HepG2 (cell line): ENCODE data around the gene MLYCD. TPM values are rescaled to one million over a fixed set of nuclear protein-coding genes. Genes with fewer than 3 reads are reported as not detected.

Experiments used
- CHD4 ChIP-seq: fragments of 200-600 bp; sonication (generic); IDR thresholded peaks from 2 replicates; pipeline ENCODE4 v1.7.0; 2017; ENCODE audit warnings: mild to moderate bottlenecking, low read length, borderline replicate concordance
- EED ChIP-seq: sonication (generic); formaldehyde crosslinking; IDR thresholded peaks from 2 replicates; pipeline ENCODE4 v1.5.0; 2020; ENCODE audit warnings: mild to moderate bottlenecking, missing genetic modification reagents
- EHMT2 ChIP-seq: fragments of 200-600 bp; sonication (generic); IDR thresholded peaks from 2 replicates; pipeline ENCODE4 v1.7.0; 2017; ENCODE audit warnings: antibody characterized with exemption, low read depth, low read length, borderline replicate concordance
- FOXJ3 ChIP-seq: sonication (generic); formaldehyde crosslinking; IDR thresholded peaks from 2 replicates; pipeline ENCODE4 v1.4.0; 2020; ENCODE audit warnings: missing genetic modification reagents, mild to moderate bottlenecking, borderline replicate concordance
- HMGA1 ChIP-seq: sonication (generic); formaldehyde crosslinking; conservative IDR thresholded peaks from 2 replicates; pipeline ENCODE4 v1.4.0; 2020; ENCODE audit warnings: missing genetic modification reagents
- MLLT10 ChIP-seq: sonication (generic); formaldehyde crosslinking; IDR thresholded peaks from 2 replicates; pipeline ENCODE4 v1.4.0; 2020; ENCODE audit warnings: missing genetic modification reagents
- NFKBIZ ChIP-seq: IDR thresholded peaks from 2 replicates; pipeline ENCODE4 v1.6.1; 2018; ENCODE audit warnings: missing genetic modification reagents, missing compliant biosample characterization
- NR2C2 ChIP-seq: sonication (generic); formaldehyde crosslinking; IDR thresholded peaks from 2 replicates; pipeline ENCODE4 v1.4.0; 2020; ENCODE audit warnings: missing genetic modification reagents, mild to moderate bottlenecking, moderate library complexity, borderline replicate concordance
- RAD51 ChIP-seq: fragments of 450-650 bp; IDR thresholded peaks from 2 replicates; pipeline ENCODE4 v1.6.1; 2016; ENCODE audit warnings: borderline replicate concordance
- ZNF644 ChIP-seq: IDR thresholded peaks from 2 replicates; pipeline ENCODE4 v1.6.1; 2016; ENCODE audit warnings: low read depth
- ZNF713 ChIP-seq: sonication (generic); formaldehyde crosslinking; IDR thresholded peaks from 2 replicates; pipeline ENCODE4 v1.4.0; 2020; ENCODE audit warnings: mild to moderate bottlenecking, missing genetic modification reagents
- ZNF792 ChIP-seq: IDR thresholded peaks from 2 replicates; pipeline ENCODE4 v1.6.1; 2016
- polyA plus RNA-seq, 8 experiments: library from polyadenylated mRNA; depleted of rRNA in 3 of 8; stranded (reverse) in 7 of 8; unstranded in 1 of 8; fragments of >200 nt; fragmentation: Illumina TruSeq in 4 of 8; extraction: Trizol in 4 of 8; gene quantifications; 2 replicates each; pipeline versions ENCODE4 v1.2.1 to v1.2.3, GENCODE V29; 2011 to 2016; ENCODE audit warnings: low read depth in 4 of 8, missing spikeins in 1 of 8, mixed read lengths in 1 of 8; ENCODE audit not compliant: insufficient read depth in 1 of 8
- total RNA-seq, 5 experiments: library from RNA; depleted of rRNA; stranded (reverse); fragments of >200 nt; fragmentation: Illumina TruSeq; extraction: Trizol; gene quantifications; 2 replicates each; pipeline ENCODE4 v1.2.3, GENCODE V29; 2016; ENCODE audit warnings: low read depth in 1 of 5
- TF ChIP-seq, protein P1 (sequence below): sonication (generic); formaldehyde crosslinking; IDR thresholded peaks from 2 replicates; pipeline ENCODE4 v1.4.0; 2020; ENCODE audit warnings: missing genetic modification reagents
- TF ChIP-seq, protein P2 (sequence below): sonication (generic); formaldehyde crosslinking; IDR thresholded peaks from 2 replicates; pipeline ENCODE4 v1.5.1; 2020; ENCODE audit warnings: mild to moderate bottlenecking, missing genetic modification reagents
- TF ChIP-seq, protein P3 (sequence below): sonication (generic); formaldehyde crosslinking; IDR thresholded peaks from 2 replicates; pipeline ENCODE4 v1.8.0; 2022; ENCODE audit warnings: mild to moderate bottlenecking, missing genetic modification reagents

Gene MLYCD
- total and polyA plus RNA-seq, 2 of the 13 experiments (the other 11 are each of a cell fraction or from before 2014, with no cell fraction given) = 1.8 to 4.0 TPM

DNA sequence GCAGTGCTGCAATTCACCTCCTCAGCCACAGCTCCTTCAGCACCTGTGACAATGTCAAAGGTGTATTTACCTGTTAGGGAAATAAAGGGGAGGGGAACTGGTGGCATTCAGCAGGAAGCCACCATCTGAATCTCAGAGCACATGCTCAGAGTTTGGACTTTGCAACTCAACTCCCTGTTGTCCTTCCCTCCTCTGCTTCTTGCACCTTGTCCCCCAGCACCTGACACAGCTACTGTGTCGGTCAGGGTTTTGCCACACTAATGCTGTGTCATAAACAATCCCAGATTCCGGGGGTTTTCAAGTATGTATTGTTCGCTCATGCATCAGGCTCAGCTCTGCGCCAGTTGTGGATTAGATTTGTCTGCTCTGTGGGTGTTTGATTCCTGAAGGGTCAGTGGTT, 47.4 kb upstream of the MLYCD start (continued):
- TF ChIP-seq NFKBIZ (no peak), EHMT2 (no peak), NR2C2 (CRISPR knock-in tag) (no peak), RAD51 (no peak), EED (CRISPR knock-in tag) (no peak), ZNF644 (no peak), HMGA1 (CRISPR knock-in tag) (no peak), FOXJ3 (CRISPR knock-in tag) (no peak), CHD4 (no peak), ZNF713 (CRISPR knock-in tag) (no peak), ZNF792 (CRISPR knock-in tag) (no peak), MLLT10 (no peak)
- TF ChIP-seq, protein P1, sequence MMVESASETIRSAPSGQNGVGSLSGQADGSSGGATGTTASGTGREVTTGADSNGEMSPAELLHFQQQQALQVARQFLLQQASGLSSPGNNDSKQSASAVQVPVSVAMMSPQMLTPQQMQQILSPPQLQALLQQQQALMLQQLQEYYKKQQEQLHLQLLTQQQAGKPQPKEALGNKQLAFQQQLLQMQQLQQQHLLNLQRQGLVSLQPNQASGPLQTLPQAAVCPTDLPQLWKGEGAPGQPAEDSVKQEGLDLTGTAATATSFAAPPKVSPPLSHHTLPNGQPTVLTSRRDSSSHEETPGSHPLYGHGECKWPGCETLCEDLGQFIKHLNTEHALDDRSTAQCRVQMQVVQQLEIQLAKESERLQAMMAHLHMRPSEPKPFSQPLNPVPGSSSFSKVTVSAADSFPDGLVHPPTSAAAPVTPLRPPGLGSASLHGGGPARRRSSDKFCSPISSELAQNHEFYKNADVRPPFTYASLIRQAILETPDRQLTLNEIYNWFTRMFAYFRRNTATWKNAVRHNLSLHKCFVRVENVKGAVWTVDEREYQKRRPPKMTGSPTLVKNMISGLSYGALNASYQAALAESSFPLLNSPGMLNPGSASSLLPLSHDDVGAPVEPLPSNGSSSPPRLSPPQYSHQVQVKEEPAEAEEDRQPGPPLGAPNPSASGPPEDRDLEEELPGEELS (CRISPR knock-in tag) = no peak
- TF ChIP-seq, protein P2, sequence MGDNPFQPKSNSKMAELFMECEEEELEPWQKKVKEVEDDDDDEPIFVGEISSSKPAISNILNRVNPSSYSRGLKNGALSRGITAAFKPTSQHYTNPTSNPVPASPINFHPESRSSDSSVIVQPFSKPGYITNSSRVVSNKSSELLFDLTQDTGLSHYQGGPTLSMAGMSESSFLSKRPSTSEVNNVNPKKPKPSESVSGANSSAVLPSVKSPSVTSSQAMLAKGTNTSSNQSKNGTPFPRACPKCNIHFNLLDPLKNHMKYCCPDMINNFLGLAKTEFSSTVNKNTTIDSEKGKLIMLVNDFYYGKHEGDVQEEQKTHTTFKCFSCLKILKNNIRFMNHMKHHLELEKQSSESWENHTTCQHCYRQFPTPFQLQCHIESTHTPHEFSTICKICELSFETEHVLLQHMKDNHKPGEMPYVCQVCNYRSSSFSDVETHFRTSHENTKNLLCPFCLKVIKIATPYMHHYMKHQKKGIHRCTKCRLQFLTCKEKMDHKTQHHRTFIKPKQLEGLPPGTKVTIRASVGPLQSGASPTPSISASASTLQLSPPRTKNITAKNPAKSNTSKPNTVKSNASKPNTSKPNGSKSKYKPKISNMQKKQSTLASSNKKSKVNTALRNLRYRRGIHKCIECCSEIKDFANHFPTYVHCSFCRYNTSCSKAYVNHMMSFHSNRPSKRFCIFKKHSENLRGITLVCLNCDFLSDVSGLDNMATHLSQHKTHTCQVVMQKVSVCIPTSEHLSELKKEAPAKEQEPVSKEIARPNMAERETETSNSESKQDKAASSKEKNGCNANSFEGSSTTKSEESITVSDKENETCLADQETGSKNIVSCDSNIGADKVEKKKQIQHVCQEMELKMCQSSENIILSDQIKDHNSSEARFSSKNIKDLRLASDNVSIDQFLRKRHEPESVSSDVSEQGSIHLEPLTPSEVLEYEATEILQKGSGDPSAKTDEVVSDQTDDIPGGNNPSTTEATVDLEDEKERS = no peak
- TF ChIP-seq, protein P3, sequence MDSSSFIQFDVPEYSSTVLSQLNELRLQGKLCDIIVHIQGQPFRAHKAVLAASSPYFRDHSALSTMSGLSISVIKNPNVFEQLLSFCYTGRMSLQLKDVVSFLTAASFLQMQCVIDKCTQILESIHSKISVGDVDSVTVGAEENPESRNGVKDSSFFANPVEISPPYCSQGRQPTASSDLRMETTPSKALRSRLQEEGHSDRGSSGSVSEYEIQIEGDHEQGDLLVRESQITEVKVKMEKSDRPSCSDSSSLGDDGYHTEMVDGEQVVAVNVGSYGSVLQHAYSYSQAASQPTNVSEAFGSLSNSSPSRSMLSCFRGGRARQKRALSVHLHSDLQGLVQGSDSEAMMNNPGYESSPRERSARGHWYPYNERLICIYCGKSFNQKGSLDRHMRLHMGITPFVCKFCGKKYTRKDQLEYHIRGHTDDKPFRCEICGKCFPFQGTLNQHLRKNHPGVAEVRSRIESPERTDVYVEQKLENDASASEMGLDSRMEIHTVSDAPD (CRISPR knock-in tag) = no peak
